SKM-1 (cell line): Measurements from ENCODE around the gene PHKG1.
"Not testable (repeated sequence)": the region's sequence is repeated elsewhere in the genome, so short reads cannot be mapped to it uniquely, and the experiment has no call there.

Source experiments
- DNase-seq: peaks from one replicate; lab custom pipeline; 2025; ENCODE audit not compliant: unreplicated experiment; lab: John Stamatoyannopoulos, UW

Gene PHKG1

GRCh38 chr7:56083150-56083785 is 9.5 kb downstream of the PHKG1 start:
- no peak for DNase-seq

- no peak for DNase-seq
Observed at GRCh38 chr7:56081626-56082340, 11.0 kb downstream of the PHKG1 start.

- DNase-seq: not testable (repeated sequence)
Observed at GRCh38 chr7:56080726-56081435, 11.9 kb downstream of the PHKG1 start.

GRCh38 chr7:56079450-56080185 is 13.1 kb downstream of the PHKG1 start:
- no peak for DNase-seq

GRCh38 chr7:56078196-56078595 is 14.6 kb downstream of the PHKG1 start:
- no peak for DNase-seq

- no peak for DNase-seq
Observed at GRCh38 chr7:56077681-56078080, 15.1 kb downstream of the PHKG1 start.

GRCh38 chr7:56074371-56074791 is 18.4 kb downstream of the PHKG1 start:
- DNase-seq: peak; percentile 5

- not testable (repeated sequence) for DNase-seq
Observed at GRCh38 chr7:56066376-56066775, 26.4 kb downstream of the PHKG1 start.

GRCh38 chr7:56063882-56064625 is 28.7 kb downstream of the PHKG1 start, which contains the start of gene SUMF2:
Gene SUMF2, plus strand, starts transcription at chr7:56064286. Its CDS starts 26 bp downstream, at chr7:56064312.
- DNase-seq: peak; percentile 78

- no peak for DNase-seq
Observed at GRCh38 chr7:56063500-56063881, 29.3 kb downstream of the PHKG1 start.

GRCh38 chr7:56062382-56062781 is 30.4 kb downstream of the PHKG1 start:
- no peak for DNase-seq

GRCh38 chr7:56053993-56054392 is 38.8 kb downstream of the PHKG1 start:
- DNase-seq: no peak

GRCh38 chr7:56053379-56053778 is 39.4 kb downstream of the PHKG1 start:
- no peak for DNase-seq

GRCh38 chr7:56051339-56052191 is 41.2 kb downstream of the PHKG1 start, which contains the start of the genes CCT6A and PSPH:
Gene CCT6A, plus strand, starts transcription at chr7:56051765. Its CDS starts 84 bp downstream, at chr7:56051849.
Gene PSPH, minus strand, starts transcription at chr7:56051444. Its CDS starts 30,232 bp downstream, at chr7:56021212.
- DNase-seq: peak; percentile 74

- no peak for DNase-seq
Observed at GRCh38 chr7:56051053-56051338, 41.8 kb downstream of the PHKG1 start.

GRCh38 chr7:56048763-56049162 is 44.0 kb downstream of the PHKG1 start:
- not testable (repeated sequence) for DNase-seq

GRCh38 chr7:56048245-56048644 is 44.5 kb downstream of the PHKG1 start:
- no peak for DNase-seq

- DNase-seq: not testable (repeated sequence)
Observed at GRCh38 chr7:56047446-56048116, 45.2 kb downstream of the PHKG1 start.
